Fibroblast of gingiva (primary cell): ENCODE results near the gene GJC2.

Experiments used
- DNase-seq: peaks from one replicate; pipeline ENCODE4 v3.0.0-alpha.2; 2011; ENCODE audit warnings: low read depth

GJC2 gene

DNA sequence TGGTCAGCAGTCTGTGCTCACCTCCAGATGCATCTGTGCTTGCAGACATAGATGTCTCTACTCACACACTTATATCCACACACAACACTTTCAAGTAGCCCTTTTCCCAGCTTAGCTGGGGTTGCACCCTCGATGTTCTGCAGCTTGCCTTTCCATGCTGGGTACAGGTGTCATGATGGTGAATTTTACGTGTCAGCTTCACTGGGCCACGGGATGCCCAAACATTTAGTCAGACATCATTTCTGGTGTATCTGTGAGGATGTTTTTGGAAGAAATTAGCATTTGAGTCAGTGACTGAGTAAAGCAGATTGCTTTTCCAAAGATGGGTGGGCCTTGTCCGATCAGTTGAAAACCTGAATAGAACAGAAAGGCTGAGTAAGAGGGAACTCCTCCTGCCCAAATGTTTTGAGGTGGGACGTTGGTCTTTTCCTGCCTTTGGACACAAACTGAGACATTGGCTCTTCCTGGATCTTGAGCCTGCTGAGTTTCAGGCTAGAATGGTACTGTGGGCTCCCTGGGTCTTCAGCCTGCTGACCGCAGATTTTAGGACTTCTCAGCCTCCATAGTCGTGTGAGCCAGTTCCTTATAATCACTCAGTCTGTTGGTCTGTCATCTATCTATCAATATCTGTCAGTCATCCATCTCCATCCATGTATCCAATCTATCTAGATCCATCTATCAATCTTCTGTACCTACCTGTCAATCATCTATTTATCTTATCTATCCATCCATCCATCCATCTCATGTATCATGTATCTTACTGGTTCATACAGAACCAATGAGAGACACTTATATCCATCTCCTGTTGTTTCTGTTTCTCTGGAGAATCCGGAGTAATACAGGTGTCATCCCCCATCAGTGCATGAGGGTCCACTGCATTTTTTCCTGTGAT lies 45.4 kb downstream of the GJC2 start:
- no peak for DNase-seq

DNA sequence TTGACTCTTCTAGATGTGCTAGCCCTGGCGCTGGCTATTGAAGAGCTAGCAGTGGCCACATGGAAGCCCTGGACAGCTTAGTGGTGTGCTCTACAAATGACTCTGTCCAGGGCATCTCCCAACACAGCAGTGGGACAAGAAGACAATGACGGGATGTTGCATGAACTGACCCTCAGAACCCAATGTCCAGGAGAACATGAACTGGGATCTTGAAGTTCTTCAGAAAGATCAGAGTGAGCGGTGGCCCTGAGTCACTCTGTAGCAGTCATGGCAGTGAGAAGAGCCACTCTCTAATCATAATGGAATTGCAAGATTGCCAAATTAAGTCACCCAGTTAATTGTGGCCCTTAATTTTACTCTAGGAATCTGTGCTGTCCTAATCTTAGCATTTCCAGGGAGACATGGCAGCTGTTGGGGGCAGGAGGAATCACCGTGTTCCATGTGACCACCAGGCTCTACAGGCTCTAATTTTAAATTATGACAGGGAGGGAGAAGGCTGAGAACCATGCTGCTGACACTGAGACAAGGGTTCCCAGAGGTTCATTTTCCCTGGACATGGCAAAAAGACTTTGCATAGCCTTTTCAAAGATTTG lies 47.9 kb downstream of the GJC2 start:
- no peak for DNase-seq

GRCh38 chr1:228198977-228199590 lies 49.4 kb downstream of the GJC2 start:
- DNase-seq: no peak

- no peak for DNase-seq
Measured at GRCh38 chr1:228204958-228205357, 55.2 kb downstream of the GJC2 start.

GRCh38 chr1:228205526-228206436 lies 56.1 kb downstream of the GJC2 start:
- DNase-seq: no peak

GRCh38 chr1:228206582-228207351 lies 57.0 kb downstream of the GJC2 start:
- no peak for DNase-seq

DNA sequence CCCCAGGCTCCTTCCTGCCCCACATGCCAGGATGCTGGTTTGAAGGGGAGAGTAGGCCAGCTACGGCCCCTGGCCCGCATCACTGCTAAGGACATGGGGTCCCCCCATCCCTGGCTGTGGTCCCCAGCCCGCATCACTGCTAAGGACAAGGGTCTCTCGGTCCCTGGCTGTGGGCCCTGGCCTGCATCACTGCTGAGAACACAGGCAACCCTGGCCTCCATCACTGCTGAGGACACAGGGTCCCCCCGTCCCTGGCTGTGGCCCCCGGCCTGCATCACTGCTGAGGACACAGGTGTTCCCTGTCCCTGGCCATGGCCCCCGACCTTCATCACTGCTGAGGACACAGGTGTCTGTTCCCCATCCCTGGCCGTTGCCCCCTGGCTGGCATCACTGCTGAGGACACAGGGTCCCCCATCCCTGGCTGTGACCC lies 57.7 kb downstream of the GJC2 start:
- no peak for DNase-seq

GRCh38 chr1:228207851-228208821 lies 58.4 kb downstream of the GJC2 start, which contains the start of gene OBSCN:
OBSCN (plus strand) TSS chr1:228208044; CDS start chr1:228211784, 3,740 bp downstream.
- no peak for DNase-seq

GRCh38 chr1:228208831-228209551 lies 59.3 kb downstream of the GJC2 start:
- DNase-seq: no peak
